Measurements from ENCODE around the gene FRMD5. TPM values are rescaled to one million over a fixed set of nuclear protein-coding genes. Genes with fewer than 3 reads are reported as not detected.

Gene FRMD5
- total RNA-seq, 2 donors from 2014 or later: 3.6 to 7.0 TPM

DNA sequence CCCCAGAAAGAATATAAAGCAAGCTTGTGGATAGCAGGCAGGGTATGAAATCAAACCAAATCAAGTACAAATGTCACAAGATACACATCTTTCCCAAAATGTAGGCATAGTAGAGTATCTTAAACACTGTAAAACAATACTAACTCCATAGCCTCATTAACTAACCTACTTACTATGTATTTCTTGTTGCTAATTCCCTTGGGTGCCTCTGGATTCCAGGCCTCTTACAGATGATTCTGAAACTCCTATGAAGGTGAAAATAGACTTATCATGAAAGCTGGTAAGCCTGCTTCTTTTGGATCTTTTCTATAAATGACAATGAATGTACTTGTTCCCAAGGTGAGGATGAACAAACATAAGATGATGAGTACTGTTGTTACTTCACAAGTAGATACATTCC lies 93.8 kb downstream of the FRMD5 start:
- H3K9me3 Mint-ChIP-seq: no peaks in the 10 kb centered on the region
- H3K36me3 Mint-ChIP-seq (ENCODE audit: low read depth): no peaks in the 10 kb centered on the region
- Histone ChIP-seq H3K27me3 (ENCODE audit: control insufficient read depth, insufficient read depth, low read length, poor library complexity, severe bottlenecking) (no peaks in the 10 kb centered on the region), H3K27ac (ENCODE audit: low read depth, low read length) (no peak overlapping the region), H3K9ac (ENCODE audit: extremely low read depth, low read length, poor library complexity, severe bottlenecking) (no peak overlapping the region), H3K4me1 (ENCODE audit: control insufficient read depth, insufficient read depth, low read length) (no peaks in the 10 kb centered on the region), H3K4me3 (ENCODE audit: low read length) (no peak overlapping the region), H3K36me3 (ENCODE audit: control insufficient read depth, insufficient read depth, low read length) (no peaks in the 10 kb centered on the region), H3K9me3 (ENCODE audit: control insufficient read depth, low read length) (no peaks in the 10 kb centered on the region)
- H3K4me3 Mint-ChIP-seq: no peak overlapping the region
- H3K4me1 Mint-ChIP-seq: peaks cover under 1% of the 10 kb centered on the region
- DNase-seq: no peak
- H3K27ac Mint-ChIP-seq: no peak overlapping the region
- no peak for TF ChIP-seq CTCF (conservative IDR thresholded peaks at IDR 0.05)
- H3K27me3 Mint-ChIP-seq (ENCODE audit: insufficient read depth): no peaks in the 10 kb centered on the region

DNA sequence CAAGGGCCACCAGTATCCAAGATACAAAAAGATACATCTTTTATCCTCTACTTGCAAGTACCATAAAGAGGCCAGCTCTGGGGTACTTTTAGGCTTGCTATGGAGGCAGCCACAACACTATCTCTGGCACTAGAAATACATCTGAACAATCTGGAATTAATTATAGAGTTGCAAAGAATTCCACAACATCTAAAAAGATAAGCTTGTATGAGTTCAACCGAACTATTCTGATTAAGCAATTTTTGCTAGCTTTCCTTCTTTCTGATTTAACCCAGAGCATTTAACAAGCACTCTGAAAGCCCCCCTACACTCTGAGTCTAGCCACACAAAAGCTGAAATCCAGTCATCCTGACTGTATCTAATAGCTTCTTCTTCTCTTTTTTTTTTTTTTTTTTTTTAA lies 95.4 kb downstream of the FRMD5 start:
- no peak for DNase-seq
- Mint-ChIP-seq H3K36me3 (ENCODE audit: low read depth) (no peaks in the 10 kb centered on the region), H3K27me3 (ENCODE audit: insufficient read depth) (no peaks in the 10 kb centered on the region), H3K4me3 (no peak overlapping the region), H3K4me1 (no peaks in the 10 kb centered on the region), H3K9me3 (no peaks in the 10 kb centered on the region), H3K27ac (no peak overlapping the region)
- Histone ChIP-seq H3K9me3 (ENCODE audit: control insufficient read depth, low read length) (no peaks in the 10 kb centered on the region), H3K4me3 (ENCODE audit: low read length) (no peak overlapping the region), H3K27me3 (ENCODE audit: control insufficient read depth, insufficient read depth, low read length, poor library complexity, severe bottlenecking) (no peaks in the 10 kb centered on the region), H3K9ac (ENCODE audit: extremely low read depth, low read length, poor library complexity, severe bottlenecking) (no peak overlapping the region), H3K4me1 (ENCODE audit: control insufficient read depth, insufficient read depth, low read length) (no peaks in the 10 kb centered on the region), H3K36me3 (ENCODE audit: control insufficient read depth, insufficient read depth, low read length) (no peaks in the 10 kb centered on the region), H3K27ac (ENCODE audit: low read depth, low read length) (no peak overlapping the region)
- no peak for TF ChIP-seq CTCF (conservative IDR thresholded peaks at IDR 0.05)
- WGBS, 2 experiments (ENCODE audit: insufficient coverage in 1 of 2, insufficient read length in 1 of 2): 91 to 100% methylated on average over 1 of the region's 1 CpG

- TF ChIP-seq CTCF (conservative IDR thresholded peaks at IDR 0.05): no peak
- Histone ChIP-seq H3K4me3 (ENCODE audit: low read length) (no peak overlapping the region), H3K9ac (ENCODE audit: extremely low read depth, low read length, poor library complexity, severe bottlenecking) (no peak overlapping the region), H3K27me3 (ENCODE audit: control insufficient read depth, insufficient read depth, low read length, poor library complexity, severe bottlenecking) (no peaks in the 10 kb centered on the region), H3K9me3 (ENCODE audit: control insufficient read depth, low read length) (no peaks in the 10 kb centered on the region), H3K36me3 (ENCODE audit: control insufficient read depth, insufficient read depth, low read length) (no peaks in the 10 kb centered on the region), H3K27ac (ENCODE audit: low read depth, low read length) (no peak overlapping the region), H3K4me1 (ENCODE audit: control insufficient read depth, insufficient read depth, low read length) (no peaks in the 10 kb centered on the region)
- WGBS, 2 experiments (ENCODE audit: insufficient coverage in 1 of 2, insufficient read length in 1 of 2): 0 to 43% methylated on average over 1 to 2 of the region's 3 CpGs
- DNase-seq: no peak
- Mint-ChIP-seq H3K27ac (no peak overlapping the region), H3K4me3 (no peak overlapping the region), H3K4me1 (no peaks in the 10 kb centered on the region), H3K36me3 (ENCODE audit: low read depth) (no peaks in the 10 kb centered on the region), H3K9me3 (no peaks in the 10 kb centered on the region), H3K27me3 (ENCODE audit: insufficient read depth) (no peaks in the 10 kb centered on the region)
Observed at GRCh38 chr15:44097552-44097951, 97.5 kb downstream of the FRMD5 start.

All from endodermal cell (in vitro differentiated cells).